Lower leg skin (tissue), 4 donors: ENCODE data around the gene B3GAT2. TPM values are rescaled to one million over a fixed set of nuclear protein-coding genes. Genes with fewer than 3 reads are reported as not detected.

Experiments used
- DNase-seq, 2 donors: peaks; one replicate each; pipeline ENCODE4 v3.0.0-alpha.2; 2019; ENCODE audit warnings: low spot score in 2 of 2
- H3K4me3 ChIP-seq: fragments of 200-600 bp; sonication (generic); 2 replicates; pipeline ENCODE4 v1.5.1; 2017; ENCODE audit warnings: mild to moderate bottlenecking, low read depth; ENCODE audit not compliant: poor library complexity, severe bottlenecking
- POLR2A ChIP-seq, 2 donors: fragments of 450-650 bp; IDR thresholded peaks; one replicate each; pipeline ENCODE4 v1.6.1; 2016 to 2017; ENCODE audit warnings: antibody characterized with exemption in 2 of 2, mild to moderate bottlenecking in 1 of 2, moderate library complexity in 1 of 2
- WGBS, 2 donors: methylation state at CpG; one replicate each; pipeline ENCODE4 v1.1.5; 2018; 5-methylcytosine and 5-hydroxymethylcytosine counted together
- intact Hi-C: fragments of 100-400 bp; cut with DNase I; formaldehyde crosslinking; loops from one replicate; pipeline ENCODE4 v1.15.0; 2023; ENCODE audit warnings: low total_unique reads
- total RNA-seq, 4 donors: library from RNA; depleted of rRNA; stranded (reverse); fragments of >200 nt; gene quantifications; one replicate each; pipeline ENCODE4 v1.1.0, GENCODE V29; 2016
- TF ChIP-seq, protein P1 (sequence below), 3 donors: fragments of 450-650 bp; IDR thresholded peaks; one replicate each; pipeline ENCODE4 v1.5.1; 2016; ENCODE audit warnings: antibody characterized with exemption in 3 of 3, mild to moderate bottlenecking in 3 of 3, moderate library complexity in 2 of 3

Gene B3GAT2
- total RNA-seq, 4 donors from 2014 or later: not detected

DNA sequence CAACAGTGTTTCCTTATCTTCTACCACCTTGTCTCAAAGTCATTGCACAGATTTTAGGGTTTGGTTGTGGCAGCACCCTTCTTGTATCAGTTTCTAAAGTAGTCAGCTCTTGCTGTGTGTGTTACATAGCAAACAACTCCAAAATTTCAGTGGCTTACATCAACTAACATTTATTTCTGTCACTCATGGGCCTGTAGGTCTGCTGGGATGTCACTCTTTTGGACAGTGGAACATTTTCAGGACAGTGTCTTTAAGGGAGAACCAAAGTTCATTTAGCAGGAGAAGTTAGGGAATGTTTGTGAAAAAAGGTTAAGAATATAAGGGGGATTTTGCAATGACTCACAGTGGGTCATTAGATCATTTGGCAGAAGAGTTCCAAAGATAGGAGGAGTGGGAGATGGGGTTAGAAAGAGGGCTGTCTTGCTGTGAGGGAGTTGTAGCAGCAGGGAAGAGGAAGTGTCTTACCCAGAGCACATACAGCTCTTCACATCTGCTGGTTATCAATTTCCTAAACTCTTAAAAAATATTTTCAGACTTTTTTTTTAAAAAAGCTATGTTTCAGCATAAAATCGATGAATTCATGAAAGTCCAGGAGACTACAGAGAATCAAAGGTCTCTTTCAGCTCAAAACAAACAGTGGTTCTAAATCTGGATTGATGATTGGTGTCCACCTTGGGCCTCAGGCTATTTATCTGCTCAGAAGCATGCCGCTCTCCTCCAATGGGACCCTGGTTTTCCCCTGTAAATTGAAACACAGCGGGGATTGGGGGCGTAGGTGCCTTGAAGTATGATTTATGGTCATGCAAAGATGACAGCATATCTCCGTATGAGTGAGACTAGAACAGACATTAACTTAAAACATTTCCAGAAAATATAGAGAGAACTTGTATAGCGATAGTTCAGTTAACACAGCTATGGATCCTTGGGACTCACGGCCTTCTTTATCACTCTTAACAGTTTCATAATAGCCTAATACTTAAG, 117.3 kb downstream of the B3GAT2 start:
- H3K4me3 ChIP-seq: no peak overlapping the region
- WGBS, 2 donors: 94% methylated on average over 7 of the region's 7 CpGs
- no peak for DNase-seq
- no peak for TF ChIP-seq POLR2A (IDR thresholded peaks at IDR 0.05)
- TF ChIP-seq, protein P1, sequence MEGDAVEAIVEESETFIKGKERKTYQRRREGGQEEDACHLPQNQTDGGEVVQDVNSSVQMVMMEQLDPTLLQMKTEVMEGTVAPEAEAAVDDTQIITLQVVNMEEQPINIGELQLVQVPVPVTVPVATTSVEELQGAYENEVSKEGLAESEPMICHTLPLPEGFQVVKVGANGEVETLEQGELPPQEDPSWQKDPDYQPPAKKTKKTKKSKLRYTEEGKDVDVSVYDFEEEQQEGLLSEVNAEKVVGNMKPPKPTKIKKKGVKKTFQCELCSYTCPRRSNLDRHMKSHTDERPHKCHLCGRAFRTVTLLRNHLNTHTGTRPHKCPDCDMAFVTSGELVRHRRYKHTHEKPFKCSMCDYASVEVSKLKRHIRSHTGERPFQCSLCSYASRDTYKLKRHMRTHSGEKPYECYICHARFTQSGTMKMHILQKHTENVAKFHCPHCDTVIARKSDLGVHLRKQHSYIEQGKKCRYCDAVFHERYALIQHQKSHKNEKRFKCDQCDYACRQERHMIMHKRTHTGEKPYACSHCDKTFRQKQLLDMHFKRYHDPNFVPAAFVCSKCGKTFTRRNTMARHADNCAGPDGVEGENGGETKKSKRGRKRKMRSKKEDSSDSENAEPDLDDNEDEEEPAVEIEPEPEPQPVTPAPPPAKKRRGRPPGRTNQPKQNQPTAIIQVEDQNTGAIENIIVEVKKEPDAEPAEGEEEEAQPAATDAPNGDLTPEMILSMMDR (IDR thresholded peaks at IDR 0.05): no peak
- intact Hi-C loops: no loop called here

DNA sequence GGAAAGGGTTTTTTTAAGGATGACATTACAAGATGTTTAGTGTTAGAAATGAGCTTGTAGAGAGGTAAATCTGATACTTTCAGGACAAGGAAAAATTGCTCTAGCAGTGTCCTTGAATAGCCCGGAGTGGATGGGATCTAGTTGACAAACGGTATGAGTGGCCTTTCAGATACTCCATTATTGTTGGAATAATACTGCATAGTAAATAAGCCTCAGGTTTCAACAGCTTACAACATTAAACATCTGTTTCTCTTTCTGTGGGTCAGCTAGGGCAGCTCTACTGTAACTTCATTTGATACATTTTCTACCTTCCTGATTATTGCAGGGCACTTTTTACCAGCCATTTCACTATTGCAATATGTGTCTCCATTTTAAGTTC, 118.0 kb downstream of the B3GAT2 start:
- TF ChIP-seq, protein P1 (IDR thresholded peaks at IDR 0.05): no peak
- TF ChIP-seq POLR2A (IDR thresholded peaks at IDR 0.05): no peak
- intact Hi-C loops: no loop called here
- no peak overlapping the region for H3K4me3 ChIP-seq
- no peak for DNase-seq
- WGBS, 2 donors: 91 to 94% methylated on average over 2 of the region's 2 CpGs

DNA sequence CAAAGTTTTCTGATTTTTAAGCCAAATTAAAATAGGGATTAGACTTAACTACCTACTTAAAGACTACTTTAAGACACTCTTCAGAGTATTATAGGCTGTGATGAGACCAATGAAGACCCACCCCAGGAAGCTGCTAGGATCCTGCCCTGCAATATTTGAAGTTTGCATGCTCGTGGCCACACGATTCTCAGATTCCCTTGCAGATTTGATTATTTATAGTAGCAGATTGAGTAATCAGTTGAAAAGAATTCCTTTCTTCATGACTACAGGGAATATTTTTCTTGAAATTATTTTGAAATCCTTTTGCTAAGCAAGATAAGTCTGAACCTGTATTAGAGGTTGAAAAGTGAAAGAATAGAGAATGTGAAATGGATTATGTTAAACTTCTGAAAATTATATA, 122.3 kb downstream of the B3GAT2 start:
- no peak for DNase-seq
- TF ChIP-seq, protein P1 (IDR thresholded peaks at IDR 0.05): no peak
- TF ChIP-seq POLR2A (IDR thresholded peaks at IDR 0.05): no peak
- no peak overlapping the region for H3K4me3 ChIP-seq
- 21 to 39% methylated on average over 2 of the region's 2 CpGs for WGBS, 2 donors
- intact Hi-C loops: no loop called here

DNA sequence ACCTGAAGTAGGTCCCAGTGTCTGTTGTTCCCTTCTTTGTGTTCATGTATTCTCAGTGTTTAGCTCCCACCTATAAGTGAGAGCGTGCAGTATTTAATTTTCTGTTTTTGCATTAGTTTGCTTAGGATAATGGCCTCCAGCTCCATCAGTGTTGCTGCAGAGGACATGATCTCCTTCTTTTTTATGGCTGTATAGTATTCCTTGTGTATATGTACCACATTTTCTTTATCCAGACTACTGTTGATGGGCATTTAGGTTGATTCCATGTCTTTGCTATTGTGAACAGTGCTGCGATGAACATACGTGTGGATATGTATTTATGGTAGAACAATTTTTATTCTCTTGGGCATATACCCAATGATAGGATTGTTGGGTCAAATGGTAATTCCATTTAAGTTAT, 125.4 kb downstream of the B3GAT2 start:
- DNase-seq: no peak
- TF ChIP-seq, protein P1 (IDR thresholded peaks at IDR 0.05): no peak
- TF ChIP-seq POLR2A (IDR thresholded peaks at IDR 0.05): no peak
- intact Hi-C loops: no loop called here
- no peak overlapping the region for H3K4me3 ChIP-seq
- 97 to 98% methylated on average over 3 of the region's 3 CpGs for WGBS, 2 donors

DNA sequence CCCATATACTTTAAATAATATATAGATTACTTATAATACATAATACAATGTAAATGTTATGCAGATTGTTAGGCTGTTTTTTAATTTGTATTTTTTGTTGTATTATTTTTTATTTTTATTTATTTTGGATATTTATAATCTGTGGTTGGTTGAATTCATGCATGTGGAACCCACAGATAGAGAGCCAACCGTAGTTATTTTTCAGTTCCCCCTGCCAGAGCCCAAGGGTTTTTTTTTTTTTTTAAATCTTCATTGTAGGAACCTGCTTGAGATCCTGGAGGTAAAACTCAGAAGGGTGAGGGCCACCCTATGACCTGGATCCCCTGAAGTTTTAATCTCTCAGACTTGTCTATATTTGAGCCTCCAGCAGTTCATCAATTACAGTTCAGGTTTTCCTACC, 133.2 kb downstream of the B3GAT2 start:
- 85 to 91% methylated on average over 1 of the region's 1 CpG for WGBS, 2 donors
- TF ChIP-seq, protein P1 (IDR thresholded peaks at IDR 0.05): no peak
- no peak for TF ChIP-seq POLR2A (IDR thresholded peaks at IDR 0.05)
- intact Hi-C loops: no loop called here
- DNase-seq: no peak
- no peak overlapping the region for H3K4me3 ChIP-seq
